NT2/D1 (cell line): Measurements from ENCODE around the gene LGALS14.

Experiments
- YY1 ChIP-seq: IDR thresholded peaks from 2 replicates; pipeline ENCODE4 v1.6.1; 2011; ENCODE audit not compliant: insufficient read length, insufficient read depth
- ZNF274 ChIP-seq: IDR thresholded peaks from 2 replicates; pipeline ENCODE4 v1.6.1; 2011; ENCODE audit warnings: mild to moderate bottlenecking, low read depth, low read length

DNA sequence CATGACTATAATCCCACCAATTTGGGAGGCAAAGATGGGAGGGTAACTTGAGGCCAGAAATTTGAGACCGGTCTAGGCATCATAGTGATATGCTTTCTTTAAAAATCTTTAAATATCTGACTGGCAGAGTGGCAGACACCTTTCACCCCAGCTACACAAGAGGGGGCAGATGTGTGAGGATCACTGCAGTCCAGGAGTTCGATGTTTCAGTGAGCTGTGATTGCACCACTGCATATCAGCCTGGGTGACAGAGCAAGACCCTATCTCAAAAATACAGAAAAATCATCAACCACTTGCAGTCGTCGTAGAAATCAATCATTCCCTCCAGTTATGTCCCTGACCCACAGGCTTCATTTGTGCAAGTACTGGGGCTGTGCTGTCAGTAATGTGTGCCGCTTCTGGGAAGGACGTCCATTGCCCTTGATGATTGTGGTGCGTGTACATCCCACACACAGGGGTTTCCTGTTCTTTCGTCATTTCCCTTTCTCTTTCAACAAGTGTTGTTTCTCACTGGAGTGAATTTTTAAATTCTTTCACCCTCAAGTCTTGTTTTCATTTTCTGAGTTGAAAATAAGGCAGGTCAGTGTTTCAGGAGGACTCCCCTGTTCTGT, 1.4 kb downstream of the LGALS14 start:
- TF ChIP-seq ZNF274 (no peak), YY1 (no peak)
